ENCODE measurements around the gene NRBP1. TPM values are rescaled to one million over a fixed set of nuclear protein-coding genes. Genes with fewer than 3 reads are reported as not detected.

NRBP1 gene
- total RNA-seq, 1 experiment from 2014 or later: 169 TPM

DNA sequence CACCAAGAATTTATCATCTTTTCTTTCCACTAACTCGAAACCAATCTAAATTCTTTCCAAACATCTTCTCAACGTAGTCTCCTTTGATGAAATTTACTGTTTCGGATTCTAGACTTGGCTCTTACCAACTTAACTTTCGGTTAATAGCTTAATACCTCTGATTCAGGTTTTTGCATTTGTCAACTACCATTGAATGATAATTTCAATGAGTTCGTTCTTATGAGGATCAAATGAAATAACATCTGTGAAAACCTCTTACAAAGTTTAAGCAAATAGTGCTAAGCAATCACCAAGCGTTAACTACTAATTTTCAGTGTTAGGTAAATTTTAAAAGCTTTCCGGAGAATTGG lies 593 bp upstream of the NRBP1 start:
- BruUV-seq (replicated peaks): TSS peak; percentile 93

DNA sequence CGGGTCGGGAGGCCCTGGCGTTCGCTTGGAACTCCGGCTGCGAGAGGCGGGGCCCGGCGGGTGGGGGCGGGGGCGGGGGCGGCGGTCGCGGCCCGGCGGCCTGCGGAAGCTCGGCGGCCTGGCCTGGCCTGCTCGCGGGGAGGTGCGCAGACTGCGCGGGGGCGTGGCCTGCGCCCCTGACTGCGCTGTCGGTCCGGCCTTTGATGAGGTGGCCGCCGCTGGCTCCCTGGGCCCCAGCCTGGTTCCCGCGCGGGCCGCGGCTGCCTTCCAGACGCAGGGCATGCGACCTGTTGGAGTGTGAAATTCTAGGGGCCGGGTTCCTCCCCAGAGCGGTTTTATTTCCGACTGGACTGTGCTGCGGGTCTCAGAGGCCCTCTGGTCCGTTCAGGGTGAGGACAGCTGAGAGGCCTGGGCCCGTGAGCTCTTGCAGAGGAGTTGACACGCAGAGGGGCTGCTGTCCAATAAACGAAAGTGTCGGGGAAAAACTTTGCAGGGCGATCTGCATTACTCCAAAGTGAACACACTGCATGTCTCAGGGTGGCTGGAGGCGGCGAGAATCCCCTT lies 629 bp downstream of the NRBP1 start:
- Histone ChIP-seq H3K9me3 (no peaks in the 10 kb centered on the region), H3K4me3 (ENCODE audit: low read depth, low read length) (peak overlapping the region; percentile 92), H3K36me3 (ENCODE audit: control insufficient read depth, insufficient read depth, low read length) (peaks cover 2% of the 10 kb centered on the region), H3K4me1 (peaks cover 19% of the 10 kb centered on the region), H3K27me3 (replicated peaks; ENCODE audit: control insufficient read depth, insufficient read depth, low read length) (no peaks in the 10 kb centered on the region)
- ChIA-PET CTCF (interaction anchor here (0.6 to 3.7 kb wide), 8 partner anchors 11 to 461 kb away, joined by 3 to 36 read pairs (median 4); partner anchors contain the start of genes PPM1G and RBKS), POLR2A (interaction anchor here (0.5 to 3.4 kb wide), 10 partner anchors 10 to 1071 kb away, joined by 3 to 63 read pairs (median 4); partner anchors contain the start of genes GTF3C2 and PPM1G)
- Mint-ChIP-seq H3K4me1 (ENCODE audit: low read depth, unreplicated experiment) (peaks cover 6% of the 10 kb centered on the region), H3K27ac (ENCODE audit: unreplicated experiment) (peak overlapping the region; percentile 94), H3K9me3 (ENCODE audit: unreplicated experiment) (no peaks in the 10 kb centered on the region), H3K4me3 (ENCODE audit: unreplicated experiment) (peak overlapping the region; percentile 89), H3K27me3 (ENCODE audit: insufficient read depth, unreplicated experiment) (no peaks in the 10 kb centered on the region), H3K36me3 (ENCODE audit: insufficient read depth, unreplicated experiment) (peaks cover 38% of the 10 kb centered on the region)
- intact Hi-C loops (cut with micrococcal nuclease; ENCODE audit: unreplicated experiment): loop anchor here (1.0 to 2.0 kb wide), 4 partner anchors 13 to 60 kb away; partner anchors contain the start of genes EIF2B4, IFT172, KRTCAP3 and PPM1G
- no TSS peak for BruUV-seq (replicated peaks)
- TF ChIP-seq, protein P1, sequence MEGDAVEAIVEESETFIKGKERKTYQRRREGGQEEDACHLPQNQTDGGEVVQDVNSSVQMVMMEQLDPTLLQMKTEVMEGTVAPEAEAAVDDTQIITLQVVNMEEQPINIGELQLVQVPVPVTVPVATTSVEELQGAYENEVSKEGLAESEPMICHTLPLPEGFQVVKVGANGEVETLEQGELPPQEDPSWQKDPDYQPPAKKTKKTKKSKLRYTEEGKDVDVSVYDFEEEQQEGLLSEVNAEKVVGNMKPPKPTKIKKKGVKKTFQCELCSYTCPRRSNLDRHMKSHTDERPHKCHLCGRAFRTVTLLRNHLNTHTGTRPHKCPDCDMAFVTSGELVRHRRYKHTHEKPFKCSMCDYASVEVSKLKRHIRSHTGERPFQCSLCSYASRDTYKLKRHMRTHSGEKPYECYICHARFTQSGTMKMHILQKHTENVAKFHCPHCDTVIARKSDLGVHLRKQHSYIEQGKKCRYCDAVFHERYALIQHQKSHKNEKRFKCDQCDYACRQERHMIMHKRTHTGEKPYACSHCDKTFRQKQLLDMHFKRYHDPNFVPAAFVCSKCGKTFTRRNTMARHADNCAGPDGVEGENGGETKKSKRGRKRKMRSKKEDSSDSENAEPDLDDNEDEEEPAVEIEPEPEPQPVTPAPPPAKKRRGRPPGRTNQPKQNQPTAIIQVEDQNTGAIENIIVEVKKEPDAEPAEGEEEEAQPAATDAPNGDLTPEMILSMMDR (IDR thresholded peaks at IDR 0.05; ENCODE audit: insufficient read depth in 1 of 2, low read depth in 1 of 2, low read length in 1 of 2, severe bottlenecking in 1 of 2, unreplicated experiment in 1 of 2): no peak
- DNase-seq: peak; percentile 91 to 94

More for the DNA sequence above, 593 bp upstream of the NRBP1 start:
- peaks cover 26% of the 10 kb centered on the region for H3K36me3 Mint-ChIP-seq (ENCODE audit: insufficient read depth, unreplicated experiment)
- peaks cover 6% of the 10 kb centered on the region for H3K4me1 Mint-ChIP-seq (ENCODE audit: low read depth, unreplicated experiment)
- H3K4me3 Mint-ChIP-seq (ENCODE audit: unreplicated experiment): peak overlapping the region; percentile 89
- TF ChIP-seq, protein P1 (IDR thresholded peaks at IDR 0.05; ENCODE audit: insufficient read depth in 1 of 2, low read depth in 1 of 2, low read length in 1 of 2, severe bottlenecking in 1 of 2, unreplicated experiment in 1 of 2): no peak
- peak overlapping the region; percentile 94 for H3K27ac Mint-ChIP-seq (ENCODE audit: unreplicated experiment)
- Histone ChIP-seq H3K4me3 (ENCODE audit: low read depth, low read length) (peak overlapping the region; percentile 87), H3K9me3 (no peaks in the 10 kb centered on the region), H3K27me3 (replicated peaks; ENCODE audit: control insufficient read depth, insufficient read depth, low read length) (no peaks in the 10 kb centered on the region), H3K36me3 (ENCODE audit: control insufficient read depth, insufficient read depth, low read length) (peaks cover 2% of the 10 kb centered on the region; the same call in 1 of the 2 replicates), H3K4me1 (peaks cover 19% of the 10 kb centered on the region)
- H3K27me3 Mint-ChIP-seq (ENCODE audit: insufficient read depth, unreplicated experiment): no peaks in the 10 kb centered on the region
- intact Hi-C loops (cut with micrococcal nuclease; ENCODE audit: unreplicated experiment): loop anchor here (1.0 to 2.0 kb wide), 2 partner anchors 19 to 57 kb away; partner anchors contain the start of genes EIF2B4, PPM1G and SNX17
- ChIA-PET CTCF (interaction anchor here (1.7 to 3.7 kb wide), 2 partner anchors 19 to 256 kb away, joined by 5 to 36 read pairs; partner anchors contain the start of gene PPM1G), POLR2A (interaction anchor here (1.2 to 3.4 kb wide), 3 partner anchors 19 to 71 kb away, joined by 4 to 63 read pairs (median 7); partner anchors contain the start of genes GTF3C2 and PPM1G)
- no peaks in the 10 kb centered on the region for H3K9me3 Mint-ChIP-seq (ENCODE audit: unreplicated experiment)
- DNase-seq: no peak

DNA sequence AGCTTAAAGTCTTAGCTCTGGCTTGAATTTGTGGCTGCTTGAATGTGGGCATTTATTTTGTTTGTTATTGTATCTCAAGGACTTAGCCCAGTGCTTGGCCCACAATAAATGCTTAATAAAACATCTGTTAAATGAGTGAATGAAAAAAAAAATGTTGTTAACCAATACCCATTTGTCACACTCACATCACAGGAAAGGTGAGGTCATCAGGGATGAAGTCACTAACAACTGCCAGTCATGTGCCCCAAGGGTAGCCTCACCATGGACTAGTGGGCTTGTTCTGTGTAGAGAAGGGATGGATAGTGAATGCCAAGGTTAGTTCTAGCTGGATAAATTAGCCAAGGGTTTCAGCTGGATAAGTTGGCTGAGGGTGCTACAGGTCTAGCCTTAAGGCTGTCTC lies 3.0 kb downstream of the NRBP1 start:
- DNase-seq: no peak
- Mint-ChIP-seq H3K27ac (ENCODE audit: unreplicated experiment) (no peak overlapping the region), H3K4me3 (ENCODE audit: unreplicated experiment) (no peak overlapping the region), H3K36me3 (ENCODE audit: insufficient read depth, unreplicated experiment) (peaks cover 59% of the 10 kb centered on the region), H3K9me3 (ENCODE audit: unreplicated experiment) (no peaks in the 10 kb centered on the region), H3K4me1 (ENCODE audit: low read depth, unreplicated experiment) (peaks cover 6% of the 10 kb centered on the region), H3K27me3 (ENCODE audit: insufficient read depth, unreplicated experiment) (no peaks in the 10 kb centered on the region)
- Histone ChIP-seq H3K4me1 (peaks cover 15% of the 10 kb centered on the region), H3K27me3 (replicated peaks; ENCODE audit: control insufficient read depth, insufficient read depth, low read length) (no peaks in the 10 kb centered on the region), H3K4me3 (ENCODE audit: low read depth, low read length) (no peak overlapping the region), H3K36me3 (ENCODE audit: control insufficient read depth, insufficient read depth, low read length) (peaks cover 4% of the 10 kb centered on the region), H3K9me3 (no peaks in the 10 kb centered on the region)
- TF ChIP-seq, protein P1 (IDR thresholded peaks at IDR 0.05; ENCODE audit: insufficient read depth in 1 of 2, low read depth in 1 of 2, low read length in 1 of 2, severe bottlenecking in 1 of 2, unreplicated experiment in 1 of 2): no peak
- ChIA-PET CTCF (interaction anchor here (0.7 kb wide), 1 partner anchor 174 kb away, joined by 3 read pairs; no protein-coding TSS in a partner anchor), POLR2A (interaction anchor here (0.7 kb wide), 1 partner anchor 208 kb away, joined by 3 read pairs; no protein-coding TSS in a partner anchor)
- intact Hi-C loops (cut with micrococcal nuclease; ENCODE audit: unreplicated experiment): no loop called here
- BruUV-seq (replicated peaks): no TSS peak

All from Caco-2 (cell line).